BE2C (cell line): Measurements from ENCODE around the gene ADGRD1.
A peak's percentile ranks its signal among the peaks of the same experiment; 100 is the strongest.

Experiments used
- DNase-seq: peaks from one replicate; pipeline ENCODE4 v3.0.0-alpha.2; 2020
- H3K27me3 ChIP-seq: fragments of 250-450 bp; sonication (Bioruptor Pico); 2 replicates; pipeline ENCODE4 v1.5.1; 2020; ENCODE audit warnings: mild to moderate bottlenecking
- H3K36me3 ChIP-seq: fragments of 250-450 bp; sonication (Bioruptor Pico); 2 replicates; pipeline ENCODE4 v1.5.1; 2020; ENCODE audit warnings: mild to moderate bottlenecking
- H3K4me1 ChIP-seq: fragments of 250-450 bp; sonication (Bioruptor Pico); 2 replicates; pipeline ENCODE4 v1.5.1; 2020
- H3K4me3 ChIP-seq: 2 replicates; pipeline ENCODE4 v1.5.1; 2011; ENCODE audit warnings: low read depth, low read length
- H3K9me3 ChIP-seq: fragments of 250-450 bp; sonication (Bioruptor Pico); 2 replicates; pipeline ENCODE4 v1.5.1; 2020
- TF ChIP-seq, protein P1 (sequence below): IDR thresholded peaks from 2 replicates; pipeline ENCODE4 v1.5.1; 2012; ENCODE audit warnings: mild to moderate bottlenecking, low read depth, low read length

Gene ADGRD1

DNA sequence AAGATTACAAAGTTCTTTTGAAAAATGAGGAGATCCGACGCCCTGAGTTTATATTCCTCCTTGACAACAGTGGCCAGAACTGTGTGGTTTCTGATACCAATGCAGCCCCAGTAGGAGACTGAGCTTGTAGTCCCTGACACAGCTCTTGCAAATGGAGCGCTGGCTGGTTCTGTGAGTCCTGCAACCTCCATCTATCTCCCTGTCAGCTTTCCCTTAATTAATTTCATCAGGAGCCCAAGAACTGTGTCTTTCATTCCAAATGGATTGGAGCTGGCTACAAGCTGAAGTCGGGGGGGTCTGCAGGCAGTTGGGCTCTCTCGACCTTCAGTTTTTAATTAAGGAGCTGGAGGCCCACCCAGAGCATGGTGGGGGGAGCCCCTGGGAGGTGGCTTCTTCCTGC, 160.6 kb downstream of the ADGRD1 start:
- H3K27me3 ChIP-seq: no peaks in the 10 kb centered on the region
- H3K4me3 ChIP-seq: no peak overlapping the region

GRCh38 chr12:131114942-131115584, 161.4 kb downstream of the ADGRD1 start:
- no peaks in the 10 kb centered on the region for H3K36me3 ChIP-seq
- TF ChIP-seq, protein P1, sequence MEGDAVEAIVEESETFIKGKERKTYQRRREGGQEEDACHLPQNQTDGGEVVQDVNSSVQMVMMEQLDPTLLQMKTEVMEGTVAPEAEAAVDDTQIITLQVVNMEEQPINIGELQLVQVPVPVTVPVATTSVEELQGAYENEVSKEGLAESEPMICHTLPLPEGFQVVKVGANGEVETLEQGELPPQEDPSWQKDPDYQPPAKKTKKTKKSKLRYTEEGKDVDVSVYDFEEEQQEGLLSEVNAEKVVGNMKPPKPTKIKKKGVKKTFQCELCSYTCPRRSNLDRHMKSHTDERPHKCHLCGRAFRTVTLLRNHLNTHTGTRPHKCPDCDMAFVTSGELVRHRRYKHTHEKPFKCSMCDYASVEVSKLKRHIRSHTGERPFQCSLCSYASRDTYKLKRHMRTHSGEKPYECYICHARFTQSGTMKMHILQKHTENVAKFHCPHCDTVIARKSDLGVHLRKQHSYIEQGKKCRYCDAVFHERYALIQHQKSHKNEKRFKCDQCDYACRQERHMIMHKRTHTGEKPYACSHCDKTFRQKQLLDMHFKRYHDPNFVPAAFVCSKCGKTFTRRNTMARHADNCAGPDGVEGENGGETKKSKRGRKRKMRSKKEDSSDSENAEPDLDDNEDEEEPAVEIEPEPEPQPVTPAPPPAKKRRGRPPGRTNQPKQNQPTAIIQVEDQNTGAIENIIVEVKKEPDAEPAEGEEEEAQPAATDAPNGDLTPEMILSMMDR: no peak
- no peak for DNase-seq
- no peaks in the 10 kb centered on the region; the same call in 1 of the 2 replicates for H3K4me1 ChIP-seq
- no peak overlapping the region for H3K4me3 ChIP-seq
- no peaks in the 10 kb centered on the region for H3K27me3 ChIP-seq
- H3K9me3 ChIP-seq: no peaks in the 10 kb centered on the region

More for the DNA sequence above, 160.6 kb downstream of the ADGRD1 start:
- no peak for DNase-seq
- TF ChIP-seq, protein P1: no peak
- no peaks in the 10 kb centered on the region for H3K9me3 ChIP-seq
- H3K4me1 ChIP-seq: no peaks in the 10 kb centered on the region; the same call in 1 of the 2 replicates
- H3K36me3 ChIP-seq: no peaks in the 10 kb centered on the region

DNA sequence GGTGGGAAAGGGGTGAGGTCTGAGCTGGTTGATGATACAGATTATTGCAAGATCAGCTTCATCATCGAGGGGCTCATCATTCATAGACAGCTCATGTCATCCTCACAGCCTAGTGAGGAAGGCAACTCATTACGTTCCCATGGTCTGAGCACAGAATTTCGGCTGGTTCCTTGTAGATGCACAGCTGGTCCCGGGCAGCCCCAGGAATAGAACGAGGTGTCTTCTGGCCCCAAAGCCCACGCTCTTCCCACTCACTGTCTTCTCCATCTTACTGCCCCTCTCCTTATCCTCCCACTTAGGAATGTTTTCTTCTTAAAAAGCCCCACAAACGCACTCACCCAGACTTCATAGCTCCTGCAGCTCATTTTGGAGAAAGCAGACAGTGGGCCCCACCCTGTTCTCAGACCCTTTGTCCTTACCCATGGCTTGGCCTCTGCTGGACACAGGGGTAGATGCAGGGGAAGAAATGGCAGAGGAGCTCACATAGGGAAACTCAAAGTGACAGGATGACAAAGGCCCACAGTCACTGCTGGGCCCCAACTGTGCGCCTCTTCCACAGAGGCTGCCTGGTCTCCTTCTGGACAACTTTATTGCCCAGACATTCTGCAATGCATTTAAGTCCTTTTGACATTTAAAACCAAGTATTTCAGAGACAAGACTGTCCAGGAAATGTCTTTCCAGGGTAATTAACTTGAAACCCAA, 162.2 kb downstream of the ADGRD1 start:
- no peak for DNase-seq
- Histone ChIP-seq H3K9me3 (no peaks in the 10 kb centered on the region), H3K4me3 (no peak overlapping the region), H3K4me1 (no peaks in the 10 kb centered on the region; the same call in 1 of the 2 replicates), H3K27me3 (no peaks in the 10 kb centered on the region), H3K36me3 (no peaks in the 10 kb centered on the region)
- TF ChIP-seq, protein P1: no peak

DNA sequence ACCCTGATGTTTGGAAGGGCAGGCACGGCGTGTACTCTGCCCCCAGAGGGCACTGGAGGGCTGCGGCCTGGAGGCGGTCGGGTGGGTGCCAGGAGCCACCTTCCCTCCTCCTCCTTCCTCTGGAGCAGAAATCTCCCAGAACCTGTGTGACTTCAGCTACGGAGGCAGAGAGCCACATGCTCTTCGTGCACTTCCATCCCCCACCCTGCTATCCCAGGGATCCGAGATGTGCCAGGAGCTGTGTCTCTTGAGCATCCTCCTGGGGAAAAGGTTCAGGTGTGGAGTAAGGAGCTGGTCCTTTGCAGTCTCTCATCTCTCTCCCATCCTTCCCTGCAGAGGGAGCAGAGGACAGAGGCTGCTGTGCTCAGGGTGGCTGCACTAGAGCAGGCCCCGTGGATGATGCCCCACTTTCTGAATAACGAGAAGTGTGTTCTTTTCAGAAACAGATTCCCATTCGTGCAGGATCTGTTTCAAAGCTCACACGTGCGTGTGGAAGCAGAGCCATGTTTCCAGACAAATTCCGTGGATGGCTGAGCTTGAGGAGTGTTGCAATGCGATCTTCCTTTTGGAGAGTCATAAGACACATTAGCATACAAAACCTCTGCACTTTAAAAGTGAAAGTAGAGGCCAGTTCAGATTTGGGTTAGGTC, 162.9 kb downstream of the ADGRD1 start:
- no peaks in the 10 kb centered on the region; the same call in 1 of the 2 replicates for H3K4me1 ChIP-seq
- DNase-seq: peak; percentile 68
- TF ChIP-seq, protein P1: peak; percentile 85
- no peaks in the 10 kb centered on the region for H3K36me3 ChIP-seq
- H3K4me3 ChIP-seq: no peak overlapping the region
- H3K27me3 ChIP-seq: no peaks in the 10 kb centered on the region
- H3K9me3 ChIP-seq: no peaks in the 10 kb centered on the region

DNA sequence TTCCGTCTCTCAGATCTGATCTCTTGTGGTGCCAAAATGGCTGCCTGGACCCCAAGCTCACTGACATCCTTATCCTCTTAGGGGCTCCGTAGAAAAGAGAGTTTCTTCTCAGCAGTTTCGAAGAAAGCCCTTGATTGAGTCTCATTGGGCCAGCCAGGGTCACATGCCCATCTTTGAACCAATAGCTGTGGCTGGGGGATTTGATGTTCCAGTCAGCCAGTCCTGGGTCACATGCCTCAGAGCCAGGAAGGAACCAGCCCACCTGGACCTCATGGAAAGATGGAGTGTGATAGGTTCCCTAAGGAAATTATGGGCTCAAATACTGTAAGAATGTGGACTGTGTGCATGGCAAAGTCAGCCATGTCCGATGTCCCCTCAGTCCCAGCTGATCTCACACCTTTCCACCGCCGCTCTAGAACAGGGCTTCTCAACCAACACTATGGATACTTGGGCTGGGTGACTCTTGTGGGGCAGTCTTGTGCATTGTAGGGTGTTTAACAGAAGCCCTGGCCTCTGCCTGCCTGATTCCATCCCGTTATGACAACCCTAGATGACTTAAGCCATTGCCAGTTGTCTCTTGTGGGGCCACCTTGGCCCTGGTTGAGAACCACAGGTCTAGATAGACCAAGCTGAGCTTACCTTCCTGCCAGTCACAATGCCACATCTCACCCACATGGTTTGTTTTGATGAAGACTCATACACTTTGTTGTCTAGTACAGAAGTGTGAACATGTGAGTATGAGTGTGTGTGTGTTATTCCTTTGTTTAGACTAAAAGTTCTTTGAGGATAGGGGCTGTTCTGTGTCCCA, 163.9 kb downstream of the ADGRD1 start:
- DNase-seq: no peak
- Histone ChIP-seq H3K4me1 (no peaks in the 10 kb centered on the region; the same call in 1 of the 2 replicates), H3K9me3 (no peaks in the 10 kb centered on the region), H3K4me3 (no peak overlapping the region), H3K36me3 (no peaks in the 10 kb centered on the region), H3K27me3 (no peaks in the 10 kb centered on the region)
- TF ChIP-seq, protein P1: no peak
